ENCODE data around the gene KRTAP5-3.
"Not testable (repeated sequence)": the region's sequence is repeated elsewhere in the genome, so short reads cannot be mapped to it uniquely, and the experiment has no call there.

The KRTAP5-3 gene

DNA sequence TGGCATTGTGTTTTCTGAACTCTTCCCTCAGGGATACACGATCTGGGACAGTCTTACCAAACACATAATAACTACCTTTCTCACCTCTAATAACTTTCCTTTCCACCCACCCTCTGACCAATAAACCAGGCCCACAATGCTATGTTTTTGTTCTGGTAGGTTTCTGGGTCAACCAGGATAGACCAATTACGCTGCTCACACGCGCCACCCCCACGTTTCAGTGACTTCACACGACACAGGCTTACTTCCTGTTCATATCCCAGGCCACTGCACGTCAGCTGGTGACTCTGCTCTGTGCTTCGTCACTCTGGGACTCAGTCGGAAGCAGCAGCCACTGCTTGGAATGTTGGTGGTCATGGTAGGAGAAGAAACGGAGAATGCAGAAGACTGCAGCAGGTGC, 11.2 kb upstream of the KRTAP5-3 start:
- DNase-seq (ENCODE audit: low read depth in 3 of 3): peak in 1 of 3 experiments; percentile 11

DNA sequence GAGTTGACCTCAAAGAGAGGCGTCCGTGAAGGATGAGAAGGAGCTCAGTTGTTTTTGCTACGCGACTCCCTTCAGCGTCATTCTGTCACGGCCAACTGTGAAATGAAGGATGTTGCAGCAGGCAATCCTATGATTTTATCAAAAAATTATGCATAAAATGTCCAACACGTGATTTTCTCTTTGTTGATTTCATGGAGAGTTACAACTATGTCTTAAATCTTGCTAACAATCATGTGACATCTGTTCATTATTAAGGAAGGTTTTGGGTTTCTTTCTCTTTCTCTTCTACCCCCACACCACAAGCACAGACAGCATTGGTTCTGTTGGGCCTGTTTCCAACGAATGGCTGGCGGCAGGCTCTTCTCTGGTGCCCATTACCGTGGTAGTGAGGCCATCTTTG, 10.0 kb upstream of the KRTAP5-3 start:
- DNase-seq (ENCODE audit: low read depth in 3 of 3): no peak

DNA sequence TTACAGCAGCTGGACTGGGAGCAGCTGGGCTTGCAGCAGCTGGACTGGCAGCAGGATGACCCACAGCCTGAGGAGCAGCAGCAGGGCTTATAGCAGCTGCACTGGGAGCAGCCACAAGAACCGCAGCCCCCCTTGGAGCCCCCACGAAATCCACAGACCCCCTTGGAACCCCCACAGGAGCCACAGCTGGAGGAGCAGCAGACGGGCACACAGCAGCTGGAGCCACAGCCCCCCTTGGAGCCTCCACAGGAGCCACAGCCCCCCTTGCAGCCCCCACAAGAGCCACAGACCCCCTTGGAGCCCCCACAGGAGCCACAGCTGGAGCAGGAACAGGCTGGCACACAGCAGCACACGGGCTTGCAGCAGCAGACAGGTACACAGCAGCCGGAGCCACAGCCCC, 362 bp downstream of the KRTAP5-3 start:
- DNase-seq (ENCODE audit: low read depth in 3 of 3): not testable (repeated sequence)

DNA sequence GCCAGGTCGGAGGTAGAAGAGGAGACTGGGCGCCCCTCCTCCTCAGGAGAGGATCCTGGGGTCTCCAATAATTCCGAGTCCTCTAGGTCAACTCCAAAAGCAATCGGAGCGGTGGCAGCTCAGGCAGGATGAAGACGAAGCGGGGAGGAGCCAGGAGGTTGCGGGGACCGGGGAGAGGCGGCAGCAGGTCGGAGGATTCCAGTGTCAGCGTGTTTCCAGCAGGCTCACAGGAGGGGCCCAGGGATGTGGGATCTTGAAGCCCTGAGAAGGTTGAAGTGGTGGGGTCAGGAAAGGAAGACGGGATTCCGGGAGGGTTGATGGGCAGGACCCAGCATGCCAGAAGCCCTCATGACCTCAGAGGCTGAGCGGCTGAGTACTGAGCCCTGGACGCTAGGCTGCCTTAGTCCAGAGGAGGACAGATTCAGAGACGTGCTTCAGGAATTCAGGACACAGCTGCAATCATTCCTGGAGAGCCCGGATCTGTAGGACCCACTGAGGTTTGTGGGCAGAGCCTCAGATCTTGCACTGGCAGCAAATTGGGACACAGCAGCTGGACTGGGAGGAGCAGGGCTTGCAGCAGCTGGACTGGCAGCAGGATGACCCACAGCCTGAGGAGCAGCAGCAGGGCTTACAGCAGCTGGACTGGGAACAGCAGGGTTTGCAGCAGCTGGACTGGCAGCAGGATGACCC, 962 bp downstream of the KRTAP5-3 start:
- not testable (repeated sequence) for DNase-seq (ENCODE audit: low read depth in 3 of 3)

DNA sequence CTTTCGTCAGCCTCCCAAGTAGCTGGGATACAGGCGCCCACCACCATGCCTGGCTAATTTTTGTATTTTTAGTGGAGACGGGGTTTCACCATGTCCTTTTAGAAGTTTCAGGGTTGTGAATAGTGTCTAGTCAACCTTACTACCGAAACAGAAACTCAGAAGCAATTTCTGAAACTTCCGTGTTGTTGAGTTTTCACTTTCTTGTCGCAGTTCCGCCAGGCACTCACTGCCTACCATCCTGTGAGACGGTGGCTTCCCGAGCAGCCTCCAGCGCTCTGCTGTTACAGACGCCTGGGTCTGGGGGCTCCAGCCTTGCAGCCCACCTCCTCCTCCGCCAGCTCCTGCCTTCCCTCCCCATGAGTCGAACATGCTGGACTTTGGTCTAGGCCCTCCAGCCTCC, 2.3 kb downstream of the KRTAP5-3 start:
- DNase-seq (ENCODE audit: low read depth in 3 of 3): not testable (repeated sequence)

DNA sequence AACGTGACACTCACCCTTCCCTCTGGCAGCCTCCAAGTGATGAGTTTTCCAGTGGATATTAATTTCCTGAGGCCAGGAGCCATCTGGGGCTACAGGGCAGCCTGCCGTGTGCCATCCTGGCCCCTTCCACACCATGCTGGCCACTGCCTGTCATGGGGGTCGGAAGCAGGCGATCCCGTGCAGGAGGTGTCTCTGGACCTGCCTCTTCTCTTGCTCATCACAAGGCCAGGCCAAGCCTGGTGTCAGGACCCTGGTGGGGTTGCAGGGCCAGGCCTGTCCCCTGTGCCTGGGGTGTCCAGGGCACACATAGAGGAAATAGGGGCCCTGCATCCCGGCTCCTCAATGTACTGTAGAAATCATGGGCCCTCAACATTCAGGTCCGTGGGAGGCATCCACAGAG, 3.6 kb downstream of the KRTAP5-3 start:
- DNase-seq (ENCODE audit: low read depth in 3 of 3): no peak

DNA sequence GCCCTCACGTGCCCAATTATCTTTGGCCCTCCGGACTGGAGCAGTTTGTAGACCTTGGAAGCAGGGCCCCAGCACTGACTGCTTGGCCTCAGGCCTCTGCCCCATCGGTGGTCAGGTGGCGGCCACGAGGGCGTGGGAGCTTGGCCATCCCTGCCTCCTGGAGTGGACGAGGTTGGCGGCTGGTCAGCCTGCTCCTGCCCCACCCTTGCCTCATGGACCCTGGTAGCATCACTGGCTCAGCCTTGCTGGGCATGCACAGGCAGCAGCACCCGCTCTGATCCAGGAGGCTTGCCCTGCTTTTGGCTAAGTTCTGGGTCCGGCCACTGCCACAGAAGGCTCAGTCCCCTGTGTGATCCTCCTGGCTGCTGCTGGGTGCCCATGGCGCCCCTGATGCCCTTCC, 4.1 kb downstream of the KRTAP5-3 start:
- no peak for DNase-seq (ENCODE audit: low read depth in 3 of 3)

DNA sequence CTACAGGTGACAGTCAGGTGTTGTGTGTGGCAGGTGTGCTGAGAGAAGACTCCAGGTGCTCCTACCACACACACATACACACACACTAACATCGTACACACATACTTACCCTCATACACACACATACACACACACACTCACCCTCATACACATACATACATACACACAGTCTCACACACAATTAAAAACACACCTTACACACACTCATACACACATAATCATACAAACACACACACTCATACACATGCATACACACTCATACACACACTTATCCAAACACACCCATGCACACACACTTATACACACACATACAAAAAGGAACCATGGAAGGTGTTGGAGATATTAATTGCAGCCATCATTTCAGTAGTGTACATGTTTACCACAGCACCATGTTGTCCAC, 4.6 kb downstream of the KRTAP5-3 start:
- DNase-seq (ENCODE audit: low read depth in 3 of 3): no peak

DNA sequence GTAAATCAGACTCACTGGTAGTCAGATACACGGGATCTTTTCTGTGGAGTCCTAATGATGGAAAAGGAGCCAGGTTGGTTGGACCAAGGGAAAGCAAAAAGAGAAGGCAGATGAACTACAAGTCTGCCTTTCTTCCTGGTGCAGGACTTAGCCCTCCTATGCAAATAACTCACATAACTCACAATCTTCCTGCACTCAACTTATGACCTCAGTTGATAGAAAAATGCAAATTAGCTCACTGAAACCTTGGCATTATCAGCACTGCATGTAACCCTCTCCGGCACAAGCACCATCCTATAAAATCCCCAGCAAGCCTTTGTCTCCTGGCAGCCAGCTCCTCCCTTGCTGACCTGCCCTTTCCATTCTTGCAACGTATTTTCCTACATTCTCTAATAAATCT, 6.6 kb downstream of the KRTAP5-3 start:
- not testable (repeated sequence) for DNase-seq (ENCODE audit: low read depth in 3 of 3)

DNA sequence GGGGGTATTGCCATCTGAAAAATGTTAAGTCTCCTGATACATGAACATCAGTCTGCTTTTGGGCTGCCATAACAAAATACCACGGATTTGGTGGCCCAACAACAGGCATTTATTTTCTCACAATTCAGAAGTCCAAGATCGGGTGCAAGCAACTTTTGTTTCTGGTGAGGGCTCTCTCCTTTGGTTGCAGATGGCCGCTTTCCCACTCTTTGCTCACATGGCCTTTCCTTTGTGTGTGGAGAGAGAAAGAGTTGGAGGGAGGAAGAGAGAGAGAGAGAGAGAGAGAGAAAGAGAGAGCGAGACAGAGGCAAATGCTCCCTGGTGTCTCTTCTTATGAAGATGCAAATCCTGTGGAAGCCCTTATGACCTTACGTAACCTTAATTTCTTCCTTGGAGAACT, 7.6 kb downstream of the KRTAP5-3 start:
- no peak for DNase-seq (ENCODE audit: low read depth in 3 of 3)

DNA sequence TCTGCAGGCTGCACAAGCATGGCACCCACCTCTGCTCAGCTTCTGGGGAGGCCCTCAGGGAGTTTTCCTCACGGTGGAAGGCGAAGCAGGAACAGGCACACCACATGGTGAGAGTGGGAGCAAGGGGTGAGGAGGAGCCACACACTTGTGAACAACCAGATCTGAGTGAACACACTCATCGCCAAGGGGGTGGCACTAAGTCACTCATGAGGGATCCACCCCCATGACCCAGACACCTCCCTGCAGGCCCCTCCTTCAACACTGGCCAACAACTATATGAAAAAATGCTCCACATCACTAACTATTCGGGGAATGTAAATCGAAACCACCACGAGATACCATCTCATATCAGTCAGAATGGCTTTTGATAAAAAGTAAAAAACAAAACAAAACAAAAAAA, 9.4 kb downstream of the KRTAP5-3 start:
- DNase-seq (ENCODE audit: low read depth in 3 of 3): no peak

DNA sequence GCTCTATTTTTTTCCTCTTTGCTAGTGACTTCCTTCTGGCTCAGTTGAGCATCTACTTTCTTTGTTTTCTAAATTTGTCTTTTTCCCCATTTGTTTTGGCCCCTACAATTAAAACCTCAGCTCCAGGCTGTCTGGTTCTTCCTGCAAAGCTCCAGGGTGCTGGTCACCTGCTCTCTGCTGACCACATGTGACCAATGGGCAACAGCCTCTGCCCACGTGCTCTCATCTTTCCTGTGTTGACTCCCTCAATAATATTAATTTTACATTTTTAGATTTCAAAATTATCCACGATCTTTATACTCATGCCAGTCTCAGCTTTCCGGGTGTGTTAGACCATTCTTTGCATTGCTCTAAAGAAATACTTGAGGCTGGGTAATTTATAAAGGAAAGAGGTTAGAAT, 9.9 kb downstream of the KRTAP5-3 start:
- not testable (repeated sequence) for DNase-seq (ENCODE audit: low read depth in 3 of 3)

DNA sequence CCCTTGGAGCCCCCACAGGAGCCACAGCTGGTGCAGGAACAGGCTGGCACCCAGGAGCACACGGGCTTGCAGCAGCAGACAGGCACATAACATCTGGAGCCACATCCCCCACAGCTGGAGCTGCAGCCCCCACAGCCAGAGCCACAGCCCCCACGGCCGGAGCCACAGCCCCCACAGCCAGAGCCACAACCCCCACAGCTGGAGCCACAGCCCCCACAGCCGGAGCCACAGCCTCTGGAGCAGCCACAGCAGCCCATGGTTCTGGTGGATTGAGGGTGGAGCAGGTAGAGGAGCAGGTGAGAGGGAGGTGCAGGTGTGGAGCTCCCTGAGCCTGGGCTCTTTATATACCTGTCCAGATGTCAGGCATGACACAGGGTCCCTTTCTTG, 10.3 kb downstream of the KRTAP5-3 start, which contains the start of gene KRTAP5-2:
KRTAP5-2 (minus strand) TSS at position 301 of the 387 bp plus-strand sequence; CDS start at position 257, 44 bp downstream.
- DNase-seq (ENCODE audit: low read depth in 3 of 3): no peak

DNA sequence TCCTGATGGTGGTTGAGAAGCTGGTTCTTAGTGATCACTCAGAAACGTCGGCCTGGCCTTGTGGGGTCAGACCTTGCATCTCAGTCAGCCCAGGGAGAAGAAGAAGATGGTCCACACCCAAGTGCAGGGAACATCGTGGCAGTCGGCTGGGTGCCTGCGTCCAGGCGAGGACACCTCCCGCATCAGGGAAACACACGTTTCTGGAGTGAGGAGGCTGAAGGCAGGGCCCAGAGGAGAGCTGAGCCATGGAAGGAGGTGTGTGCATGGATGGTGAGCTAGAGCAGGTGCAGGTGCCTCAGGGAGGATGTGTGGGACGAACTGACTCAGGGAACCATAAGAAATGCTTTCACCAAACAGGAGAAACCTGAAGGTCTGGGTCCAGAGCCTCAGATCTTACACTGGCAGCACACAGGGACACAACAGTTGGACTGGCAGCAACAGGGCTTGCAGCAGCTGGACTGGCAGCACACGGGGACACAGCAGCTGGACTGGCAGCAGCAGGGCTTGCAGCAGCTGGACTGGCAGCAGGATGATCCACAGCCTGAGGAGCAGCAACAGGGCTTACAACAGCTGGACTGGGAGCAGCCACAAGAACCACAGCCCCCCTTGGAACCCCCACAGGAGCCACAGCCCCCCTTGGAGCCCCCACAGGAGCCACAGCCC, 10.8 kb downstream of the KRTAP5-3 start:
- no peak for DNase-seq (ENCODE audit: low read depth in 3 of 3)

DNA sequence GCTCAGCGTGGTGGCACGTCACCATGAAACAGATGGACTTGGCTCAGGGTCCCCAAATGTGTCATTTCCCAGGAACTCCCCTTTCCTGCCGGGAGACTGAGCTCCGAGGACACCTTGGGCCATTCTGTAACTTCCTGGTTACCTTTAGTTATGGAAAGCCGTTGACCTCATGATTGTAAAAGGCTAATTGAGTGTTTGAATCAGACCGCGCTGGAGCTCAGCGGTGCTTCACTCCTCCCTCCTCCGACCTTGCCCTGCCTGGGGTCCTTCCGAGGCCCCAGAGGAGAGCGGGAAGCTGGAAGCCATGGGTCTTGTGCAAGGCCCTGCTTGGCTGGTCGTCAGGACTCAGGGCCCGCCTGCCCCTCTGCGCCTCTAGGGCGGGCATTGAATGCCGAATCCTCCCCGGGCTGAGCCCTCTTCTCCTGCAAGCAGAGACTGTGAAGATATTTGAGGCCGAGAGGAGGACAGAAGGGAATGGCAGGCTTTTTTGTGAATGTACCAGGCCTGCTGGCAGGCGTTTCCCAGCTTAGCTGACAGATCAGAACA, 11.6 kb downstream of the KRTAP5-3 start:
- DNase-seq (ENCODE audit: low read depth in 3 of 3): not testable (repeated sequence)

DNA sequence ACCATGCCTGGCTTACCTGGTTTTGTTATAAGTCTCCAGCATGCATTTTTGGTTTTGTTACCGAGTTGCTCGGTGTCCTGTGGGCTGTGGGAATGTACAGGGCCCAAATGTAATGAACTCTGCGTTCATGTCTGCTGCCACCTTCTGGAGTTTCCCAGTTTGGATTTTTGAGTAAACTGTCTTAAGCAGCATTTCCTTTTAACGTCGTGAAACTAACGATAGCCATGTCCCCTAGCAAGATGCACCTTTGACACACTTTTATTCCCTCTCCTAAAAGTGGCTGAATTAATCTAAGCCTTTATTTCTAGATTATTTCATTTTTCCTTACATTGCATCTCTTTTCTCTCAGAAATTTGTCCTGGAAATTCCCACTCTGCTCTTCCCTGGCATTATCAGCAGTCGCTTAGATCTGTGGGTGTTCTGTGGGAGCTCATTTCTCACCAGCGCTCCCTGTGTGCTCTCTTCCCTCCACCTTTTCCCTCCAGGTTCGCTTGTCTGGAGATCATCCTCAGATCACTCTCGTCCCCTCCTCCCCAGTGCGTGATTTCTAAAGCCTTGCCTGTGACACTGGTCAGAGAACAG, 12.2 kb downstream of the KRTAP5-3 start:
- not testable (repeated sequence) for DNase-seq (ENCODE audit: low read depth in 3 of 3)

DNA sequence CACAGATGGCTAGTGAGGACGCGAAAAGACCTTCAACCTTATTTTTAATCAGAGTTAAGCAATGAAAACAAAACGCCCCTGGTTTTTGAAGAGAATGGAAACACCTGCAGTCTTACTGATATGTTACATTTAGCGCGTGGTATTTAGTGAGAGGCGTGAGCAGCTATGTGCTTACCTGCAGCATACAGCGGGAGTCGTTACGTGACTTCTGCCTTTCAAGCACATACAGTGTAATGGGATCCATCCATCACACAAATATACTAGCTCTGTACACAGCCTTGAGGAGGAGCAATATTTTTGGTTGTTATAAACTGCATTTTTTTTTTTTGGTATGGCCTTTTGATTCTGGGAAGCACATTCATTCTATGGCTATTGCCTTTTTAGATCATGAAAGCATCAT, 15.6 kb downstream of the KRTAP5-3 start:
- no peak for DNase-seq (ENCODE audit: low read depth in 3 of 3)

DNA sequence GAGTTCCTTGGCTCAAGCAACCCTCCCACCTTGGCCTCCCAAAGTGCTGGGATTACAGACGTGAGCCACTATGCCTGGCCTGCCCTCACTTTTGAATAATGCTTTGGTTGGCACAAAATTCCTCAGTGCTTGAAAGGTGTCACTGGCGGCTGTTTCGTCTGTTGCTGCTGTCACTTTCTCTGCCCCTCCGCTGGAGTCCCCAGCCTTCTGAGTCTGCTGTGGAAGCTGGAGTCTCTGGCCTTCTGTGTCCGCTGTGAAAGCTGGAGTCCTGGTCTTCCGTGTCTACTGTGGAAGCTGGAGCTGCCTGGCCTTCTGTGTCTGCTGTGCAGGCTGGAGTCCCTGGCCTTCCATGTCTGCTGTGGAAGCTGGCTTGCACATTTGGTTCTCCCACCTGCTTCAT, 18.3 kb downstream of the KRTAP5-3 start:
- DNase-seq (ENCODE audit: low read depth in 3 of 3): no peak

DNA sequence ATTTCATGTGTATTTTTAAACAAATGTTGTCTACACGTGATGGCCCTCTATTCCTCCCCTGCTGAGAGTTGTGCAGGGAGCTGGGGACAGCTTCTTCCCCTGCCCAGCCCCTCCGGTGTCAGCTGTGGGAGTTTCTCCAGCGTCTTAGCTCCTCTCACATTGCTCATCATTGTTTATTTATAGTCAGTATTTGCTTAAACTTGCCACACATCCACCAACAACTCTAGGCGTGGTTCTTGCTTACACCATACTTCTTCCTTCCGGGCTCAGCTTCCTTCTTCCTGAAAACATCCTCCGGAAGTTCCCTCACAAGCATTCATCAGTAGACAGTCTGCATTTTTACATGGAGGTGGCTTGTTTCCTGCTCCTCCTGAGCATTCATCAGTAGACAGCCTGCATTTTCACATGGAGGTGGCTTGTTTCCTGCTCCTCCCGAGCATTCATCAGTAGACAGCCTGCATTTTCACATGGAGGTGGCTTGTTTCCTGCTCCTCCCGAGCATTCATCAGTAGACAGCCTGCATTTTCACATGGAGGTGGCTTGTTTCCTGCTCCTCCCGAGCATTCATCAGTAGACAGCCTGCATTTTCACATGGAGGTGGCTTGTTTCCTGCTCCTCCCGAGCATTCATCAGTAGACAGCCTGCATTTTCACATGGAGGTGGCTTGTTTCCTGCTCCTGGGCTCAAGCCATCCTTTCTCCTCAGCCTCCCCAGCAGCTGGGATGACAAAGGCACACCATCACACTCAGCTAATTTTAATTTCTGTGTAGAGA, 18.9 kb downstream of the KRTAP5-3 start:
- not testable (repeated sequence) for DNase-seq (ENCODE audit: low read depth in 3 of 3)

DNA sequence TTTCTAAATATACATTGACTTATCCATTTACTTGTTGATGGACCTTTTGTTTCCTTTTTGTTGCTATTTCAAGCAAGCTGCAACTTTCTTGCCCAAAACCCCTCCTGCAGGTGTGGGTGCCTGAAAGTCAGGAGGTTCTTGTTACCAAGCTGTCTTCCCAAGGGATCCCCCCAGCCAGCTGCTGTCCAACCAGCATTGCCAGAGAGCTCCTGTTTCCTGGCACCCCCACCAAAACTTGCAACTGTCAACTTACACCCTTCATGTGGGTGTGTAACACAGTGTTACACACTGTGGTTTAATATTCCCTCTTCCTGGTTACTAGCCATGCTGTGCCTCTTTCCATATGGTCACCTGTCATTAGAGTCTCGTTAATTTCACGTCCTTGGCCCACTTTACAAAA, 21.6 kb downstream of the KRTAP5-3 start:
- no peak for DNase-seq (ENCODE audit: low read depth in 3 of 3)

DNA sequence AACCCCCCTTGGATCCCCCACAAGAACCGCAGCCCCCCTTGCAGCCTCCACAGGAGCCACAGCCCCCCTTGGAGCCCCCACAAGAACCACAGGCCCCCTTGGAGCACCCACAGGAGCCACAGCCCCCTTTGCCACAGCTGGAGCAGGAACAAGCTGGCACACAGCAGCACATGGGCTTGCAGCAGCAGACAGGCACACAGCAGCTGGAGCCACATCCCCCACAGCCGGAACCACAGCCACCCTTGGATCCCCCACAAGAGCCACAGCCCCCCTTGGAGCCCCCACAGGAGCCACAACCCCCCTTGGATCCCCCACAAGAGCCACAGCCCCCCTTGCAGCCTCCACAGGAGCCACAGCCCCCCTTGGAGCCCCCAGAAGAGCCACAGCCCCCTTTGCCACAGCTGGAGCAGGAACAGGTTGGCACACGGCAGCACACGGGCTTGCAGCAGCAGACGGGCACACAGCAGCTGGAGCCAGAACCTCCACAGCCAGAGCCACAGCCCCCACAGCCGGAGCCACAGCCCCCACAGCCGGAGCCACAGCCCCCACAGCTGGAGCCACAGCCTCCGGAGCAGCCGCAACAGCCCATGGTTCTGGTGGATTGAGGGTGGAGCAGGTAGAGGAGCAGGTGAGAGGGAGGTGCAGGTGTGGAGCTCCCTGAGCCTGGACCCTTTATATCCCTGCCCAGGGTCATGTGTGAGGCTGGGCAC, 23.4 kb downstream of the KRTAP5-3 start, which contains the start of gene KRTAP5-1:
KRTAP5-1 (minus strand) TSS at position 623 of the 710 bp plus-strand sequence; CDS start at position 589, 34 bp downstream.
- not testable (repeated sequence) for DNase-seq (ENCODE audit: low read depth in 3 of 3)

Measured in stimulated activated CD4-positive, alpha-beta T cell treated with anti-CD3 and anti-CD28 coated beads, TNF-alpha, amount 100 ng/mL, for 24 hours (primary cell).